CD4-positive, alpha-beta T cell treated with Interleukin-2 at 100 ng/mL for 4 hours (primary cell): ENCODE results near the gene ZBTB45.
"Not testable (repeated sequence)": the region's sequence is repeated elsewhere in the genome, so short reads cannot be mapped to it uniquely, and the experiment has no call there.

Experiments used
- DNase-seq: peaks from one replicate; pipeline ENCODE4 v3.0.0-alpha.2; 2020; ENCODE audit warnings: low spot score

ZBTB45 gene

DNA sequence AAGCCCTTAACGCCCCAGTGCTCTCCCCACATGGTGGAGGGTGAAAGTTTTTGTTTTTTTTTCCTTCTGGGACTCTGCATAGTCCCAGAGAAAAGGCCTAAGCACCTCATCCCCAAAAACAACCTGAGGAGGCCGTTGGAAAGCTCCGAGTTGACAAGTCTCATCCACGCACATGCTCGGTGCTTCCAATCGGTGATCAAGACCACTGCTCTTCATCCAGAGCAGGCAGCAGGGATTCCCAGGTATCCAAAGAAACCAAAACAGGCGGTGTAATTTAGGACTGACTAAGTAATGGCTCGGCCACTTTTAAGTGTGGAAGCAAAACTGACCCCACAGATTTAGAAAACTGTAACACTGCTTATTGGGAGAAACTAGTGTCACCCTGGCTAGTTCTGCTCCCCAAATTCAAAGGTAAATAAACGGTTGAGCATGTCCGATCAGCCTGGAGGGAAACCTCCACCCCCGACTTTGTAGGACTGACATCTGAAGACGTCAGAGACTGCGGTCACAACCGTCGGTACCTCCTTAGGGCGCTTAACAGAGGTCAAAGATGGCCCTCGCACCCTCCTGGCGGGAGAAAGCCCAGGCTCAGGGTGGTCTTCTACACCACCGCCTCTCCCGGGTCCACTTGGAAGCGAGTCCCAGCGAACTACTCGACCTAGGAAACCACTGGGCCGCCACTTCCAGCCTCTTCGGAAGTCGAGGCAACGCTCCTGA, 44.5 kb downstream of the ZBTB45 start:
- DNase-seq: no peak

GRCh38 chr19:58474291-58474996, 45.2 kb downstream of the ZBTB45 start:
- DNase-seq: no peak

DNA sequence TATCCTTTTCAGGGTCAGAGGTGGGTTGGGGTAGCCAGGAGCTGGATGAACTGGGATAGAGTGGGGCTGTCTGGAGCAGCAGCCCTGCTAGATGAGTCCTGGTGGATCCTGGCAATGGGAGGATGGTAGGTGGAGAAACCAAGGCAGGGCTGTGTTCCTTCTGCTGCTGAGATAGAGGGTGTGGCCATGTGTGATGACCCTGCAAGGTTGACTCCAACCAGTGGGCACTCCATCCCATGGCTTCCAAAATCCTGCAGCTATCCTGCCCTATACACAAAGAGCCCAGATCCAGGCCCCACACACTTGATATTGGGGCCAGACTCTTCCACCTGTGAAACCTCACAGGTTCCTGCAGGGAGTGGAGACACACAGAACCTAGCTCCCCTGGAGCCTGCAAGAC, 45.8 kb downstream of the ZBTB45 start:
- DNase-seq: no peak

DNA sequence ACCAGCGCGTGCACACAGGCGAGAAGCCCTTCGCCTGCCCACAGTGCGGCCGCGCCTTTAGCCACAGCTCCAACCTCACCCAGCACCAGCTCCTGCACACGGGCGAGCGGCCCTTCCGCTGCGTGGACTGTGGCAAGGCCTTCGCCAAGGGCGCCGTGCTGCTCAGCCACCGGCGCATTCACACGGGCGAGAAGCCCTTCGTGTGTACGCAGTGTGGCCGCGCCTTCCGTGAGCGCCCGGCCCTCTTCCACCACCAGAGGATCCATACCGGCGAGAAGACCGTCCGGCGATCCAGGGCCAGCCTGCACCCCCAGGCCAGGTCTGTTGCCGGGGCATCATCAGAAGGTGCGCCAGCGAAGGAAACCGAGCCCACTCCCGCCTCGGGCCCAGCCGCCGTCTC, 47.9 kb downstream of the ZBTB45 start:
- DNase-seq: no peak

DNA sequence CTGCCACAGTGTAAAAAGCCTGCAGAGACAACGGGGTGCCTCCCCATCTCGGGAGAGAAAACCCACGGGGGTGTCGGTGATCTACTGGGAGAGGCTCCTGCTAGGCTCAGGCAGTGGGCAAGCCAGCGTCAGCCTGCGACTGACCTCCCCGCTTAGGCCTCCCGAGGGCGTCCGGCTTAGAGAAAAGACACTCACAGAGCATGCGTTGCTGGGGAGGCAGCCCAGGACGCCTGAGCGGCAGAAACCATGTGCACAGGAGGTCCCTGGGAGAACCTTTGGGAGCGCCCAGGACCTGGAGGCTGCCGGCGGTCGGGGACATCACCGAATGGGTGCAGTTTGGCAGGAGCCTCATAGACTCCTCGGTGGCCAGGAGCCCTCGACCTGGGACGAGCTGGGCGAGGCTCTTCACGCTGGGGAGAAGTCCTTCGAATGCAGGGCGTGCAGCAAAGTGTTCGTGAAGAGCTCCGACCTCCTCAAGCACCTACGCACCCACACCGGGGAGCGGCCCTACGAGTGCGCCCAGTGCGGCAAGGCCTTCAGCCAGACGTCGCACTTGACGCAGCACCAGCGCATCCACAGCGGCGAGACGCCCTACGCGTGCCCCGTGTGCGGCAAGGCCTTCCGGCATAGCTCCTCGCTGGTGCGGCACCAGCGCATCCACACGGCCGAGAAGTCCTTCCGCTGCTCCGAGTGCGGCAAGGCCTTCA, 48.6 kb downstream of the ZBTB45 start:
- DNase-seq: not testable (repeated sequence)

GRCh38 chr19:58469241-58470013, 50.2 kb downstream of the ZBTB45 start:
- no peak for DNase-seq

- DNase-seq: no peak
These were observed 51.3 kb downstream of the ZBTB45 start for GRCh38 chr19:58468216-58468839.

DNA sequence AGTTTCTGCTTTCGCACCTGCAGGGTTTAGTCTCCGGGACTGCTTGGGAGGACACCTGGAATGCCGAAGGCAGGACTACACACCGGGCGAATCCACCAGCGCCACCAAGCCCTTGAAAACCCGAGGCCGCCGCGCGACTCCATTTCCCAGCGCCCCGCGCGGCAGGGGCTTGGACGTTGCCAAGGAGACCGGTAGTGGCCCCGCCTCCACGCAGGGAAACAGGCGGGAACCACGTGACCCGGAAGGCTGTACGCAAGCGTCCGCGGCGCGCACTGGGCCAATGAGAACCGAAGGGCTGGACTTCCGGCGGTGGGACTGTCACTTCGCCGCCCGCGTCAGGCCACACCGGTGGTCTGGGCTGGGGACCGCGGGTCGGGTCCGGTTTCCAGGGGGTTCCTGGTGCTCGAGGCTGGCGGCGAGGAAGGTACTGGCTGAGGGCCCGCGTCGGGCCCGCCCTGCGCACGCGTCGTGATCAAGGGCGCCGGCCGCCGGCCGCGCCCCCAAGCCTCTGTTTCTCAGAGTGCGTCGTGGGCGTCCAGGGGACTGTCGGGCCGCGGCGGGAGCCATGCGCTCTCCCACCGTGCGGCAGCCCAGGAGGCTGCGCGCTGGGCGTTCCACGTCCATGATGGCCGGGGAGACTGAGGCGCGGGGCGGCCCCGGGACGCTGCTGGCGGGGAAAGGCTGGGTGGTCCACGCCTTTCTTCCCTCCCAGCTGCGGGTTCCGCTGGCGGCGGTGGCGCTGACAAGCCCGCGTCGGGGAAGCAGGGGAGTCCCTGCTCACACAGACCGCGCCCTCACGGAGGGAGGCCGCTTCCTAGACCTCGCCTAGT, 52.6 kb downstream of the ZBTB45 start, which contains the start of gene ZNF324:
Gene ZNF324, plus strand, starts transcription at position 321 of the 830 bp plus-strand sequence. CDS start 2,106 bp downstream, outside the sequence.
- DNase-seq: peak; percentile 96

DNA sequence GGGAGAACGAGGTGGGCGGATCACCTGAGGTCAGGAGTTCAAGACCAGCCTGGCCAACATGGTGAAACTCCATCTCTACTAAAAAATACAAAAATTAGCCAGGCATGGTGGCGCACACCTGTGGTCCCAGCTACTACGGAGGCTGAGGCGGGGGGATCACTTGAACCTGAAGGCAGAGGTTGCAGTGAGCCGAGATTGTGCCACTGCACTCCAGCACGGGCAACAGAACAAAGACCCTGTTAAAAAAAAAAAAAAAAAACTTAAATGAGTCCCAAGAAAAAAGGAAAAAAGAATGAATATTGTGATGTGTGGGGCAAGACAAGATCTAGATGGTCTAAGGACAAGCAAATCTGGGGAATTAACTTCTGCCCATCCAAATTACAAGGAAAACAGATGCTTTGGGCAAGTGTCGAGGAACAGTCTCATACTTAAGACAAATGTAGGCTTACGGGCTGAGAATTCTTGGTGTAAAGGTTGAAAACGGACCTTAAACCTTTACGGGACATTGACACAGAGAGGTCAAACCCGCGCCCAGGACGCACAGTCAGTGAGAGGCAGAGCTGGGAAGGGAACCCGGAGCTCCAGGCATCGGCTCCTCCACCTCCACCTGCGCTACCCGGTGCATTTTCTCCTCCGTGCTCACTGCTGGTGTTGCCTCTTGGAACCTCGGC, 53.4 kb downstream of the ZBTB45 start:
- no peak for DNase-seq
